GM23338 (cell line): ENCODE results near the gene PNPLA7. TPM values are rescaled to one million over a fixed set of nuclear protein-coding genes. Genes with fewer than 3 reads are reported as not detected.

Experiments used
- ATAC-seq: fragments of 200-7000 bp; cut with Tn5 transposase; 3 replicates; pipeline ENCODE4 v1.9.1; 2020
- DNase-seq: peaks from one replicate; pipeline ENCODE4 v3.0.0-alpha.2; 2015; ENCODE audit warnings: low spot score
- H2AFZ ChIP-seq: fragments of 200-600 bp; sonication (generic); 2 replicates; pipeline ENCODE4 v1.8.0; 2016; ENCODE audit warnings: antibody characterized with exemption, mild to moderate bottlenecking, moderate library complexity
- H3F3A ChIP-seq: fragments of 200-600 bp; sonication (generic); replicated peaks from 2 replicates; pipeline ENCODE4 v1.8.0; 2017; ENCODE audit warnings: antibody characterized with exemption, mixed run types, low read depth
- H3K27ac ChIP-seq: fragments of 200-600 bp; sonication (generic); 2 replicates; pipeline ENCODE4 v1.6.1; 2016; ENCODE audit warnings: low read depth
- H3K27me3 ChIP-seq: fragments of 200-600 bp; sonication (generic); 2 replicates; pipeline ENCODE4 v1.8.0; 2016; ENCODE audit warnings: mild to moderate bottlenecking, mixed run types, moderate library complexity; ENCODE audit not compliant: insufficient read depth
- H3K36me3 ChIP-seq: fragments of 200-600 bp; sonication (generic); 2 replicates; pipeline ENCODE4 v1.8.0; 2016; ENCODE audit warnings: mild to moderate bottlenecking; ENCODE audit not compliant: insufficient read depth
- H3K4me1 ChIP-seq: fragments of 200-600 bp; sonication (generic); 2 replicates; pipeline ENCODE4 v1.8.0; 2016; ENCODE audit warnings: mild to moderate bottlenecking, moderate library complexity; ENCODE audit not compliant: insufficient read depth
- H3K4me2 ChIP-seq: fragments of 200-600 bp; sonication (generic); 2 replicates; pipeline ENCODE4 v1.7.1; 2017; ENCODE audit warnings: mixed run types
- H3K4me3 ChIP-seq: fragments of 200-600 bp; sonication (generic); 2 replicates; pipeline ENCODE4 v1.6.1; 2016; ENCODE audit warnings: mixed run types
- H3K79me2 ChIP-seq: fragments of 200-600 bp; sonication (generic); replicated peaks from 2 replicates; pipeline ENCODE4 v1.8.0; 2017; ENCODE audit warnings: mild to moderate bottlenecking; ENCODE audit not compliant: insufficient read depth
- H3K9me2 ChIP-seq: fragments of 200-600 bp; sonication (generic); 2 replicates; pipeline ENCODE4 v1.8.0; 2017; ENCODE audit not compliant: insufficient read depth
- H4K20me1 ChIP-seq: fragments of 200-600 bp; sonication (generic); replicated peaks from 2 replicates; pipeline ENCODE4 v1.8.0; 2017; ENCODE audit warnings: mild to moderate bottlenecking; ENCODE audit not compliant: insufficient read depth
- H3K27ac Mint-ChIP-seq: 2 replicates; pipeline ENCODE4 v1.8.0; 2020; ENCODE audit warnings: inconsistent platforms, mild to moderate bottlenecking, moderate library complexity, mixed read lengths
- H3K27me3 Mint-ChIP-seq: 3 replicates; pipeline ENCODE4 v1.8.0; 2022; ENCODE audit warnings: low read depth, mild to moderate bottlenecking, moderate library complexity, mixed read lengths, inconsistent platforms; ENCODE audit not compliant: insufficient read depth, poor library complexity
- H3K36me3 Mint-ChIP-seq: 3 replicates; pipeline ENCODE4 v1.8.0; 2021; ENCODE audit warnings: low read depth, mild to moderate bottlenecking, inconsistent platforms, moderate library complexity, mixed read lengths
- H3K4me1 Mint-ChIP-seq: 3 replicates; pipeline ENCODE4 v1.8.0; 2020; ENCODE audit warnings: mild to moderate bottlenecking, inconsistent platforms, mixed read lengths
- H3K4me3 Mint-ChIP-seq: 3 replicates; pipeline ENCODE4 v1.8.0; 2021; ENCODE audit warnings: moderate library complexity, mild to moderate bottlenecking, inconsistent platforms, mixed read lengths
- H3K9me3 Mint-ChIP-seq: 3 replicates; pipeline ENCODE4 v1.8.0; 2020; ENCODE audit warnings: moderate library complexity, mild to moderate bottlenecking, inconsistent platforms, mixed read lengths
- CREB1 ChIP-seq: fragments of 250-450 bp; sonication (Bioruptor Pico); IDR thresholded peaks from 2 replicates; pipeline ENCODE4 v1.5.0; 2020; ENCODE audit warnings: low read depth, mild to moderate bottlenecking, moderate library complexity
- JUNB ChIP-seq: IDR thresholded peaks from one replicate; pipeline ENCODE4 v1.6.1; 2016; ENCODE audit warnings: antibody characterized with exemption; ENCODE audit not compliant: unreplicated experiment
- NANOG ChIP-seq: IDR thresholded peaks from 2 replicates; pipeline ENCODE4 v1.6.1; 2016; ENCODE audit warnings: antibody characterized with exemption, borderline replicate concordance
- REST ChIP-seq: IDR thresholded peaks from one replicate; pipeline ENCODE4 v1.6.1; 2018; ENCODE audit warnings: antibody characterized with exemption; ENCODE audit not compliant: unreplicated experiment
- ZNF114 ChIP-seq: fragments of 250-450 bp; sonication (Bioruptor Pico); IDR thresholded peaks from 2 replicates; pipeline ENCODE4 v1.5.0; 2020; ENCODE audit warnings: mild to moderate bottlenecking, moderate library complexity
- polyA plus RNA-seq: library from polyadenylated mRNA; unstranded; fragments of >200 nt; fragmentation: Nextera tagmentation; extraction: Ambion mirVana; gene quantifications from 2 replicates; pipeline ENCODE4 v1.2.1, GENCODE V29; 2016
- total RNA-seq: library from RNA; depleted of rRNA; stranded (reverse); fragments of >200 nt; shearing (Covaris generic); gene quantifications from 2 replicates; pipeline ENCODE4 v1.2.3, GENCODE V29; 2014
- TF ChIP-seq, protein P1 (sequence below): fragments of 250-450 bp; sonication (Bioruptor Pico); IDR thresholded peaks from 2 replicates; pipeline ENCODE4 v1.5.0; 2020; ENCODE audit warnings: mild to moderate bottlenecking, moderate library complexity

Gene PNPLA7
- total and polyA plus RNA-seq, 2 experiments from 2014 or later: 0.45 to 0.80 TPM

DNA sequence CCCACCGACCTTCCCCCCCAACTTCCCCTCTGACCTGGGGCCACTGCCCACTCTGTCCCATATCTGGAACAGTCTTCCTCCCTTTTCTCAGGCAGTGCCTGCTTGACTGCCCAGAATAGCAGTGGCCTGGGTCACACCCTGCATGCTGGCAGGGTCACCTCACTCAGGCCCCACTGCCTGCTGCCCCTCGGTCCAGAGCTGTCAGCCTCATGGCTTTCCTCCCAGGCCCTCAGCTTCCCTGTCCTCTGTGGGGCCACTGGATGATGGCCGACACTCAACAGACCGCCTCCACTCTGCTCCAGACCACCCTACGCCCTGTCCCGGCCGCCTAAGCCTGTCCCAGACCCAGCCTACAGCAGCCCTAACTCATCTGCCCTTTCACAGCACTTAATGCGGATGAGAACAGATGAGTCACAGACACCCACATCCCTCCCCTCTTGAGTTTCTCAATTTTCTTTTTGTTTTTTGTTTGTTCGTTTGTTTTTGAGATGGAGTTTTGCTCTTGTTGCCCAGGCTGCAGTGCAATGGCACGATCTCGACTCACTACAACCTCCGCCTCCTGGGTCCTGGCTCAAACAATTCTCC, 5.9 kb downstream of the PNPLA7 start:
- Mint-ChIP-seq H3K4me1 (no peaks in the 10 kb centered on the region), H3K9me3 (peaks cover 19% of the 10 kb centered on the region), H3K4me3 (no peak overlapping the region), H3K27me3 (peaks cover 7% of the 10 kb centered on the region), H3K27ac (no peak overlapping the region), H3K36me3 (peaks cover 15% of the 10 kb centered on the region)
- Histone ChIP-seq H3K9me2 (no peaks in the 10 kb centered on the region), H3K27me3 (no peaks in the 10 kb centered on the region), H3K36me3 (no peaks in the 10 kb centered on the region), H2AFZ (no peak overlapping the region), H3F3A (no peaks in the 10 kb centered on the region), H3K4me3 (no peak overlapping the region), H3K4me2 (no peak overlapping the region), H3K4me1 (no peaks in the 10 kb centered on the region), H4K20me1 (no peaks in the 10 kb centered on the region), H3K27ac (no peak overlapping the region), H3K79me2 (no peaks in the 10 kb centered on the region)
- DNase-seq: no peak
- no peak for ATAC-seq
- TF ChIP-seq NANOG (no peak), ZNF114 (CRISPR knock-in tag) (no peak), JUNB (no peak)
- TF ChIP-seq, protein P1, sequence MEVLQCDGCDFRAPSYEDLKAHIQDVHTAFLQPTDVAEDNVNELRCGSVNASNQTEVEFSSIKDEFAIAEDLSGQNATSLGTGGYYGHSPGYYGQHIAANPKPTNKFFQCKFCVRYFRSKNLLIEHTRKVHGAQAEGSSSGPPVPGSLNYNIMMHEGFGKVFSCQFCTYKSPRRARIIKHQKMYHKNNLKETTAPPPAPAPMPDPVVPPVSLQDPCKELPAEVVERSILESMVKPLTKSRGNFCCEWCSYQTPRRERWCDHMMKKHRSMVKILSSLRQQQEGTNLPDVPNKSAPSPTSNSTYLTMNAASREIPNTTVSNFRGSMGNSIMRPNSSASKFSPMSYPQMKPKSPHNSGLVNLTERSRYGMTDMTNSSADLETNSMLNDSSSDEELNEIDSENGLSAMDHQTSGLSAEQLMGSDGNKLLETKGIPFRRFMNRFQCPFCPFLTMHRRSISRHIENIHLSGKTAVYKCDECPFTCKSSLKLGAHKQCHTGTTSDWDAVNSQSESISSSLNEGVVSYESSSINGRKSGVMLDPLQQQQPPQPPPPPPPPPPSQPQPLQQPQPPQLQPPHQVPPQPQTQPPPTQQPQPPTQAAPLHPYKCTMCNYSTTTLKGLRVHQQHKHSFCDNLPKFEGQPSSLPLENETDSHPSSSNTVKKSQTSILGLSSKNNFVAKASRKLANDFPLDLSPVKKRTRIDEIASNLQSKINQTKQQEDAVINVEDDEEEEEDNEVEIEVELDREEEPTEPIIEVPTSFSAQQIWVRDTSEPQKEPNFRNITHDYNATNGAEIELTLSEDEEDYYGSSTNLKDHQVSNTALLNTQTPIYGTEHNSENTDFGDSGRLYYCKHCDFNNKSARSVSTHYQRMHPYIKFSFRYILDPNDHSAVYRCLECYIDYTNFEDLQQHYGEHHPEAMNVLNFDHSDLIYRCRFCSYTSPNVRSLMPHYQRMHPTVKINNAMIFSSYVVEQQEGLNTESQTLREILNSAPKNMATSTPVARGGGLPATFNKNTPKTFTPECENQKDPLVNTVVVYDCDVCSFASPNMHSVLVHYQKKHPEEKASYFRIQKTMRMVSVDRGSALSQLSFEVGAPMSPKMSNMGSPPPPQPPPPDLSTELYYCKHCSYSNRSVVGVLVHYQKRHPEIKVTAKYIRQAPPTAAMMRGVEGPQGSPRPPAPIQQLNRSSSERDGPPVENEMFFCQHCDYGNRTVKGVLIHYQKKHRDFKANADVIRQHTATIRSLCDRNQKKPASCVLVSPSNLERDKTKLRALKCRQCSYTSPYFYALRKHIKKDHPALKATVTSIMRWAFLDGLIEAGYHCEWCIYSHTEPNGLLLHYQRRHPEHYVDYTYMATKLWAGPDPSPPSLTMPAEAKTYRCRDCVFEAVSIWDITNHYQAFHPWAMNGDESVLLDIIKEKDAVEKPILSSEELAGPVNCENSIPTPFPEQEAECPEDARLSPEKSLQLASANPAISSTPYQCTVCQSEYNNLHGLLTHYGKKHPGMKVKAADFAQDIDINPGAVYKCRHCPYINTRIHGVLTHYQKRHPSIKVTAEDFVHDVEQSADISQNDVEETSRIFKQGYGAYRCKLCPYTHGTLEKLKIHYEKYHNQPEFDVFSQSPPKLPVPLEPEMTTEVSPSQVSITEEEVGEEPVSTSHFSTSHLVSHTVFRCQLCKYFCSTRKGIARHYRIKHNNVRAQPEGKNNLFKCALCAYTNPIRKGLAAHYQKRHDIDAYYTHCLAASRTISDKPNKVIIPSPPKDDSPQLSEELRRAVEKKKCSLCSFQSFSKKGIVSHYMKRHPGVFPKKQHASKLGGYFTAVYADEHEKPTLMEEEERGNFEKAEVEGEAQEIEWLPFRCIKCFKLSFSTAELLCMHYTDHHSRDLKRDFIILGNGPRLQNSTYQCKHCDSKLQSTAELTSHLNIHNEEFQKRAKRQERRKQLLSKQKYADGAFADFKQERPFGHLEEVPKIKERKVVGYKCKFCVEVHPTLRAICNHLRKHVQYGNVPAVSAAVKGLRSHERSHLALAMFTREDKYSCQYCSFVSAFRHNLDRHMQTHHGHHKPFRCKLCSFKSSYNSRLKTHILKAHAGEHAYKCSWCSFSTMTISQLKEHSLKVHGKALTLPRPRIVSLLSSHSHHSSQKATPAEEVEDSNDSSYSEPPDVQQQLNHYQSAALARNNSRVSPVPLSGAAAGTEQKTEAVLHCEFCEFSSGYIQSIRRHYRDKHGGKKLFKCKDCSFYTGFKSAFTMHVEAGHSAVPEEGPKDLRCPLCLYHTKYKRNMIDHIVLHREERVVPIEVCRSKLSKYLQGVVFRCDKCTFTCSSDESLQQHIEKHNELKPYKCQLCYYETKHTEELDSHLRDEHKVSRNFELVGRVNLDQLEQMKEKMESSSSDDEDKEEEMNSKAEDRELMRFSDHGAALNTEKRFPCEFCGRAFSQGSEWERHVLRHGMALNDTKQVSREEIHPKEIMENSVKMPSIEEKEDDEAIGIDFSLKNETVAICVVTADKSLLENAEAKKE: no peak

DNA sequence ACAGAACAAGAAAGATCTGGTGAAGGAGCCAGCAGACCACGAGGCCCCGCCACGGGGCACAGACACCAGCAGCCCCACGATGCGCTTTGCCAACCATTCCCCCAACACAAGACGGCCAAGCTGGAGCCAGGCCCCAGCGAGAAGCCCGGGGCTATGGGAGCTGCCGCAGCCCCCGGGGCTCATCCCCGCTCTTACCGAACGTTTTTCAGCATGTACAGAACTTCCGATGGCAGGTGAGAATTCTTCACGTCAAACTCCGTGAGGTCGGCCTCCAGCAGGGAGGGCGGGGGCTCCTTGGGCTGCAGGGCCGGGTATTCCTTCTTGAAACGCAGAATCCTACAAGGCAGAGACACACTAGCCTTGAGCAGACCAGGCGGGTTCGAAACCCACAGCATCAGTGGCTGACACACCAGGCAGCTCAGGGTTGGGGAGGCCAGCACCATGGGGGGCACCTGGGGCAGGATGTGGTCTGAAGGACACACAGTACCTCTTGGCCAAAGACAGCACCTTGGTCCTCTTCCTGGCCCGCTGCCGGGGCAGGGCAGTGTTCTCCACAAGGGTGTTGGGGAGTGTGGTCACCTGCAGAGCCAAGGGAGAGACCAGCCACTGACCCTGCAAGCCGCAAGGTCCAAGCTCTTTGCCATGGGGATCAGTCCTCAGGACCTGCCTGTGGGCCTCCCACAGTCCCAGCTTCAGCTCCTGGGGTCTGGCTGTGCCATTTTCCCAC, 6.8 kb downstream of the PNPLA7 start:
- Histone ChIP-seq H3K4me2 (no peak overlapping the region), H3K4me1 (no peaks in the 10 kb centered on the region), H3K4me3 (no peak overlapping the region), H3F3A (no peaks in the 10 kb centered on the region), H3K36me3 (no peaks in the 10 kb centered on the region), H3K27me3 (no peaks in the 10 kb centered on the region), H3K27ac (no peak overlapping the region), H2AFZ (no peak overlapping the region), H3K79me2 (no peaks in the 10 kb centered on the region), H4K20me1 (no peaks in the 10 kb centered on the region), H3K9me2 (no peaks in the 10 kb centered on the region)
- Mint-ChIP-seq H3K27ac (no peak overlapping the region), H3K9me3 (peaks cover 19% of the 10 kb centered on the region), H3K27me3 (peaks cover 8% of the 10 kb centered on the region), H3K4me3 (no peak overlapping the region), H3K4me1 (no peaks in the 10 kb centered on the region), H3K36me3 (peaks cover 15% of the 10 kb centered on the region)
- ATAC-seq (no peak), DNase-seq (no peak)
- TF ChIP-seq CREB1 (CRISPR knock-in tag): no peak
- TF ChIP-seq REST: no peak
